ENCODE measurements around the gene ELAPOR1.
"Not testable (repeated sequence)": the region's sequence is repeated elsewhere in the genome, so short reads cannot be mapped to it uniquely, and the experiment has no call there.

Gene ELAPOR1

DNA sequence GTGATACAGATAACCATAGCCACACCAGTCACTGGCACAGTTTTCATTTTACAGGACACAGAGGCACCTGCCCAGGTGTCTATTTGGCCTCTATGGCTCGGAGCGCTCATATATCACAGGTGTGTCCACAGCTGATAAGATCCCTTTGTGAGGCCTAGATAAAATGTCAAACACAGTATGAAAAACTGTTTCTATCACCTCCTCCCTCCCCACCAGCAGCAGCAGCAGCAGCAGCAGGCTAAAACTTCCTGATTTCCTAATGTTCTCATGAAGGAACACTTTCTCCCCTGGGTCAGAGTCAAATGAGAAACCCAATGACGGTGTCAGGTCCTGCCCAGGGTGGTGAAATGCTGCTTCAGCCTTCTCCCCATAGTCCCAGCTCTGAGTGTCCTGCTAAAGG is 24.4 kb downstream of the ELAPOR1 start:
- DNase-seq (ENCODE audit: low read depth) = no peak

GRCh38 chr1:109140392-109140791 is 26.5 kb downstream of the ELAPOR1 start:
- DNase-seq (ENCODE audit: low read depth) = no peak

DNA sequence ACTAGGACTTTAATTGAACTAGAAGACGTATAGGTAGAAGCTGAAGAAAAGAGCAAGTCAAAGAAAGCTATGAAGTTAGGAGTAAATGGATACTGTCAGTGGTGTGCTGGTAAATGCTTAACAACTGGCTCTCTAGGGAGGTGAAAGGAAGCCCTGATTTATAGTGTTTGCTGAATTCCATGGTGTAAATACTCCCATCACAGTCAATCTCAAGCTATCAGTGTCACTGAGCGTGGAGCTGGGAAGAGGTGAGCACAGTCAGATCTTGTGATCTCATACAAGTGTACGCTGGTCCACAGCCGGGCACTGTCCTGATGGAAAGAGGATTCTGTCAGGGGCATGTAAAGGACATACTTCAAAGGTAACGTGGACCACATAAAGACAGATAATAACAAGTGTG is 28.3 kb downstream of the ELAPOR1 start:
- DNase-seq (ENCODE audit: low read depth) = no peak

DNA sequence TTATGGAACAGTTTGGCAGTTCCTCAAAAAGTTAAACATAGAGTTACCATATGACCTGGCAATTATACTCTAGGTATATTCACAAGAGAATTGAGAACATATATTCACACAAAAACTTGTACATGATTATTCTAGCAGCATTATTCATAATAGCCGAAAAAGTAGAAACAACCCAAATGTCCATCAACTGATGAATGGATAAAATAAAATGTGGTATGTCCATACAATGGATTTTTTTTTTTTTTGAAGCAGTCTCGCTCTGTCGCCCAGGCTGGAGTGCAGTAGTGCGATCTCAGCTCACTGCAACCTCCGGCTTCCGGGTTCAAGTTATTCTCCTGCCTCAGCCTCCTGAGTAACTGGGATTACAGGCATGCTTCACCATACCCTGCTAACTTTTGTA is 28.8 kb downstream of the ELAPOR1 start:
- not testable (repeated sequence) for DNase-seq (ENCODE audit: low read depth)

- DNase-seq (ENCODE audit: low read depth) = no peak
Measured at GRCh38 chr1:109148987-109149561, 35.2 kb downstream of the ELAPOR1 start.

GRCh38 chr1:109149874-109150601 is 36.1 kb downstream of the ELAPOR1 start:
- DNase-seq (ENCODE audit: low read depth) = no peak

DNA sequence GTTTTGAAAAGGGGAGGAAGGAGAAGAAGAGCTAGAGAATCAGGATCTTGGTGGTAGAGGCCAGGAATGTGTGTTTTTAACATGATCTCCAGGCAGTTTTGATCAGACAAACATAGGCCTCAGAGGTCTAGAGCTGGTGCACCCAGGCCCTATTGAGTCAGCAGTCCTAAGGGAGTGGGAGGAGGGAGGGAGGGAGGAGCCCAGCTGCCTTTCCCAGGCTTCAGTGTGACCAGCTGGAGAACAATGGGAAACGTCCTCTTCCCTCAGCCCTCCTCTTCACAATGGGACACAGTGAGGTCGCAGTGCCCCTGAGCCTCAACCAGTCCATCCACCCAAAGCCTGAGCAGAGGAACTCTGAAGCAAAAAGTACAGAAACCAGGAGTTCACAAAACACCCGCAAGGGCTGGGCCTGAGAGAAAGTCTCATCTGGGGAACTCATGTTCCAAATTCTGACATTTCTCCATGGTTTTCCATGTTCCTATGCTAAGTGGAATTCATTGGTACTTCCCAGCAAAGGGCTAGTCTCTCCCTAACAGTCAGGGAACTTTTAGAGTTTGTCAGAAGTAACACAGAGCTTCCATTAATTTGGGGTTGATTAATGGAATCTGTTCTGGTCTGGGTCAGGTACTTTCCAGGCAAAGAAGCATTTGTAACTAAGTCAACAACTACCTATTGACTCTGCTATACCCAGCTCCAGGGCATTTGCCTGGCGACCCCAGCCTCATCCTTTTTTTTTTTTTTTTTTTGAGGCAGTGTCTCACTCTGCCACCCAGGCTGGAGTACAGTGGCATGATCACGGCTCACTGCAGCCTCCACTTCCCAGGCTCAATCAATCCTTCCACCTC is 37.5 kb downstream of the ELAPOR1 start:
- no peak for DNase-seq (ENCODE audit: low read depth)

DNA sequence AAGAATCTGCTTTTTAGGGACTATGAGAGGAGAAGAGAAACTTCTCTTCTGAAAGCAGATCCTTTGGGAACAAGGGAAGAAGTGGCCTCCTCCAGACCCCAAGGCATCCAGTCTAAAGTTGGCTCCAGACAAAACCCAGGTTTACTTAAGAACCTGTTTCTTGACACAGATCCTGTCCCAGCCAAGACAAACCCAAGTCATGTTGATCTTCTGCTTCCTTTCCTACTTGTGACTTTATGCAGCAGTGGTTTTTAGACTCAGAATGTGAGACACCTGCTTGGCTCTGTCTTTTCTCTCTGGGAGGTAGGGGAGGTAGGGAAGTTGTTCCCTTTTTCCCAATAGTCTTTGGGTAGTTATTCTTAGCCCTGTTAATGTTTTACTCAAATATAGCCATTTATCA is 38.3 kb downstream of the ELAPOR1 start:
- DNase-seq (ENCODE audit: low read depth) = no peak

- no peak for DNase-seq (ENCODE audit: low read depth)
Measured at GRCh38 chr1:109156916-109157385, 43.0 kb downstream of the ELAPOR1 start.

DNA sequence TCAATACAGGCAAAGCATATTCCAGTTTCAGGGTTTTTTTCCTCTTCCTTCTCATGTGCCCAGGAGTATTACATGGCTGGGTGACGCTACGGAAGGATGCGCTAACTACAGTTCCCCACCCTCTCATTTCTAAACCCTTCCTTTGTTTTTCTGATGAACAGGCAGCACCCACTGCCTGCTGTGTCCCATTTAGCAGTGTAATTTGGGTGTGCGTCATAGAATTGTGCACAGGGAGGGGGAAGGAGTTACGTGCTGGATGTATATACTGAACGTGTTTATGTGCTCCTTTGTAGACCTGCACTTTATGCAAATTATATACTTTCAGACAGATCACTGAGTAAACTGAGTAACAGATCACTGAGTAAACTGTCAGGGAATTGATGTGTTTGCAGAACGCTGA is 44.5 kb downstream of the ELAPOR1 start:
- no peak for DNase-seq (ENCODE audit: low read depth)

- no peak for DNase-seq (ENCODE audit: low read depth)
Measured at GRCh38 chr1:109159326-109159725, 45.4 kb downstream of the ELAPOR1 start.

DNA sequence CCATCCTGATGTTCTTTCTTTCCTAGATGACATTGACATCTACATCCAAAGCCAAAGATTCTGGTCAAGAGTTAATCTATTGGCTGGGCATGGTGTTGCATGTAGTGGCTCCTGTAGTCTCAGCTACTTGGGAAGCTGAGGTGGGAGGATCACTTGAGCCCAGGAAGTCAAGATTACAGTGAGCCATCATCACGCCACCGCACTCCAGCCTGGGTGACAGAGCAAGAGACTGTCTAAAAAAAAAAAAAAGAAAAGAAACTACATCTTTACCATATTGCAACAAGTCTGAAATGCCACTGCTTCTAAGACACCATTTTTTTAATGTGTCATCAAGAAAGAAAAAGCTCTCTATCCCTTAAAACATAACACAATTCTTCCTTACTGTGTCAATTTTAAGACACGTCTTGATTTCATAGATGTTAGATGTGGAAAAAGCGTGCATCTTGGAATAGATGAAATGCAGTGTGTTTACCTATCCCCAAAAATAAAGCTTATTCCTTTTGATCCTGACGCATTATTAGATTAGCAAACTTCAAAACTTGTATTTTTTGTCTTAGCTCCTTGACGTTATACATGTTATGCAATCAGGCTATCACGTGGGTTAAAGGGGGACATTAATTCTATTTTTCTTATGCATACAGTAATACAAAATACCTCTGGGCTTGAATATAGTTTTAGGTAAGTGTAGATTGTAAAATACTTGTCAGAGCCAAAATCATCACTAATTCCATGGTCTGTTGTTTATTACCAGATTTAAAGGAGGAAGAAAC is 46.3 kb downstream of the ELAPOR1 start:
- DNase-seq (ENCODE audit: low read depth) = no peak

DNA sequence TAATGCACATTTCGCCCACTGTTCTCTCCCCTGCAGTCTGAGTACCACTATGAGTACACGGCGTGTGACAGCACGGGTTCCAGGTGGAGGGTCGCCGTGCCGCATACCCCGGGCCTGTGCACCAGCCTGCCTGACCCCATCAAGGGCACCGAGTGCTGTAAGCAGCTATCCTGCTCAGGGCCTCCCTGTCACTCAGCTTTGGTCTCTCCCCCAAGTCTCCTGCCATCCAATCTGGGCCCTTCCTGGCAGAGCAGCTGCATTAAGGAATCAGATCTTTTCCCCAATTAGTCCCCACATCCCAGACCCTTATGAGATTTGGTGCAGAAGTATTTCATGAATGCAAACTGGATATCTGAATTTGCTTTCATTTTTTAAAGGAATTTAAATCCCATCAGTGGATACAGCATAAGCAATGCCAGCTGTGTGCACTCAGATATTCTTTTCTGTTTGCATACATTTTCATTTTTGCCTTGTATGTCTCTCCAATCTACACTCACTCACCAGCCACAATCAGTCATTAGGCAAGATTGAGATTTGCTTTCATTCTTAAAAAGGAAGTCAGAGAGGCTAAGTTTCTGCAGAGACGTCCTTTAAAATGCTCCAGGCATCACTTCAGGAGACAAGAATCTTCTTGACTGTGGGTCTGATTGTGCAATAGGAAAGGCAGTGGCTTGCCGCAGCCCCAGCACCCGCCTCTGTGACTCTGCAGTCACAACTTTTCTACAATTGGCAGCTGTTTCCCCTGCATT is 48.1 kb downstream of the ELAPOR1 start:
- DNase-seq (ENCODE audit: low read depth) = no peak

DNA sequence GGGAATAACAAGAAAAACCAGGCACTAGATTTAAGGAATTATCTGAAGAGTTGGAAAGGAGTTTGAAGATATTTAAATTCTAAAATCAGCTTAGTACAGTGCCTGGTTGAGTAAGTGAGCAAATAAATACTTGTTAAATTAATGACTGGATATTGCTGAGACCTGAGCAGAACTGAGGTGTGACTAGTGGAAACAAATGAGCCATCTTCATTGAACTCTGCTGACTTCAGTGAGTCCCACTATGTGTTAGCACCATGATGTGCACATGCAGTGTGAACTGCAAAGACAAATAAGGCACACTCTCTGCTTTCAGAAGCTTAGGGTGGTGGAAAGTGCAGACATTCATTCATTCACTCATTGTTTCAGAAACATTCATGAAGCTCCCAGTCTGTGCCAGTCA is 48.7 kb downstream of the ELAPOR1 start:
- no peak for DNase-seq (ENCODE audit: low read depth)

DNA sequence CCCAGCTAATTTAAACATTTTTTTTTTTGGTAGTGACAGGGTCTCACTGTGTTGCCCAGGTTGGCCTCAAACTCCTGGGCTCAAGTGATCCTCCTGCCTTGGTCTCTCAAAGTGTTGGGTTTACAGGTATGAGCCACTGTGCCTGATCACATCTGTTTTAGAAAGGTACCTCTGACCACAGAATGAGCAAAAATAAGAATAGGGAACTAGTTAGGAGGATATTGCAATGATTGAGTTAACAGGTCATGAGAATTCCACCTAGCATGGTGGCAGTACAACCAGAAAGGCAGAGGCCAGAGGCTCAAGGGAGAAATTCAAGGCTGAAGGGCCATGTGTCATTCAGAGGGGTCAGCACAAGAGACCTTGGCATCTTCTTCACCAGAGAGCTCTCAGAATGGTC is 49.6 kb downstream of the ELAPOR1 start:
- DNase-seq (ENCODE audit: low read depth) = no peak
